HK-2 (cell line): ENCODE measurements around the gene ZCCHC8.
"Not testable (repeated sequence)": the region's sequence is repeated elsewhere in the genome, so short reads cannot be mapped to it uniquely, and the experiment has no call there.

Source experiments
- DNase-seq: peaks from one replicate; pipeline ENCODE4 v3.0.0-alpha.2; 2018; ENCODE audit not compliant: unreplicated experiment

ZCCHC8 gene

DNA sequence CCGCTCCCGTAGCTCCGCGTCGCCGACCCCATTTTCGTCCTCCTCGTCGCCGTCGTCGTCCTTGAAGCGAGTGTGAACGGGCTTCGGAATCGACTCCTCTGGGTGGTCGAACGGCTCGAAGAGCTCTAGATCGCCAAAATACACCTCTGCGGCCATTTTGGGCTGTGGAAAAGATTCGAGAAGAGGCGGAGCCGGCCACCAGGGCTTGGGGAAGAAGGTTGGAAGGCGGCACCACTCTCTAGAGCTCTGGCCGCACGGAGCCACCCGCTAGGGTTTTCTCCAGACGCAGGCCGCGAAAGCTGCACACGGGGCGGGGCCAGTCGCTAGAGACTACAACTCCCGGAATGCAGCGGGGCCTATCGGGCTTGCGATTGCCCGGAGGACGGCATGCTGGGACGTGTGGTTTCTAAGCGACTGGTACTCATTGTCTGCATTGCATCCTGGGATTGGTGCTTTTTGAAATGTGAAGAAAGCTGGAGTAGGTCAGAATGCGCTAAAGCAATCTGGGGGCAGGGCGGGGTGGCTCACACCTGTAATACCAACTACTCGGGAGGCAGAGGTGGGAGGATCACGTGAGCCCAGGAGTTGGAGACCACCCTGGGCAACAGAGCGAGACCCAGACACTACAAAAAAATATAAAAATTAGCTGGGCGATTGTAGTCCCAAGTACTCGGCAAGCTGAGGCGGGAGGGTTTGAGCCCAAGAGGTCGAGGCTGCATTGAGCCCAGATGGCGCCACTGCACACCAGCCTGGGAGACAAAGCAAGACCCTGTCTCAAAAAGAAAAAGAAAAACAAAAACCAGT, at the start of gene ZCCHC8:
TSS of gene ZCCHC8 (minus strand) at position 248 of the 804 bp plus-strand sequence. CDS start at position 156, 92 bp downstream.
- DNase-seq = peak; percentile 98

DNA sequence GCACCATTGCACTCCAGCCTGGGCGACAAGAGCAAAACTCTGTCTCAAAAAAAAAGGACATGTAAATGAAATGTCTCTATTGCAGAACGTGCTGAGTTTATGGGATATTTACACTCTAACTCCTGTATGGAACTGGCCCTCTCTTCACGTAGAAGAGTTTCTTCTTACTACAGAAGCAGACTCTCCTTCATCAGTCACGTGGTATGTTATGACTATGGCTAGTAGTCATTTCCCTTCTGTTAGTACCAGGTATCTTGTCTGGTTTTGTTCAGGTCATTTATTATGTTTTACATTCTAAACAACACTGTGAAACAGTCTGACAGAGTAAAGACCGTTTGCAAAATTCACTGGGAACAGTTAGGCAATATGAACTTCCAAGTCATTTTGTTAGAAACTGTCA, 46.6 kb upstream of the ZCCHC8 start:
- DNase-seq = no peak

DNA sequence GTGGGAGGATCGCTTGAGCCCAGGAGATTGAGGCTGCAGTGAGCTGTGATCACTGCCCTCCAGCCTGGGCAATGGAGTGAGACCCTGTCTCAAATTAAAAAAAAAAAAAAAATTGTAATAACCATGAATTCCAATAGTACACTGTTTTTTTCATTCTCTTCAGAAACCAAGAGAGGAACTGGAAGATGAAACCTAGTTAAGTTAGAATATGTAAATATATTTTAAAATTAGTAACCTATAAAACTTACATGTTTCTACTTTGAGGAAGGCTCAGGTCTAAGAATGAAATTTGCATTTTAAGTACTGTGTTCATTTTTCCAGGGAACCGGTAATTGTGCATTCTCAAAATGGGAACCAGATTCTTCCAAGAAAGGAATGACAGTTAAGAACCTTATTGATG, 45.1 kb upstream of the ZCCHC8 start:
- DNase-seq = no peak

DNA sequence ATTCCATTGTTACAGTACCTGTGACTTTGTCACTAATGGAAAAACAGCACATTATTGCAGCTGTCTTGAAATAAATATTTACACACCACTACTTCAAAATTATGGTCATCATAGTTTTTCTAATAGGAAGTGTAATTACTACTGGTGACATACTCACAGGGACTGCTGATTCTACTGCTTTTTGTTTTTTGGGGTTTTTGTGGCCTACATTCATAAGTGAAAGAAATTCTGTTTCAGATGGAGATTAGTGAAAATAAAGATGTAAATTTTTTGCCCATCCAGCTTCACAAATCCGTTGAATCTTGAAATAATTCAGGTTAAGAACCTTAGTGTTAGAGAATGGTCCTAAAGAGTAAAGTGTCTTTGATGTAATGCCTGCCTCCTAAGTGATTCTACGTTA, 43.8 kb upstream of the ZCCHC8 start:
- no peak for DNase-seq

DNA sequence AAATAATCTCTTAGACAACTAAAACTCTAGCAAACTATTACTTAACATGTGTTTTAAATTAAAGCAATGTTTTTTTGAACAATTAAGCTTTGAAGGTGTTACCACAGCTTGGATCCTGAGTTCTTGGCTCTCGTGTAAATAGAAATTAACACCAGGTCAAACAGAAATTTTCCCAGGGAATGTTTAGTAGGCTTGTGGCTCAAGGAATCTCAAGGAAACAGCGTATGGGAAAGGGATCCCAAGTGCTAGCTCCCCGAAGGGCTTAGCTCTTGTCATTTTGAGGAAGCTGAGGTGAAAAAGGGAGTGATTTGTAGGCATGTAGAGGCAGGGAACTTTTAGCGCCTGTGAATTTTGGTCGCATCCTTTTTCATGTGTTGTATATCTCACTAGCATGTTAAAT, 37.8 kb upstream of the ZCCHC8 start:
- no peak for DNase-seq

DNA sequence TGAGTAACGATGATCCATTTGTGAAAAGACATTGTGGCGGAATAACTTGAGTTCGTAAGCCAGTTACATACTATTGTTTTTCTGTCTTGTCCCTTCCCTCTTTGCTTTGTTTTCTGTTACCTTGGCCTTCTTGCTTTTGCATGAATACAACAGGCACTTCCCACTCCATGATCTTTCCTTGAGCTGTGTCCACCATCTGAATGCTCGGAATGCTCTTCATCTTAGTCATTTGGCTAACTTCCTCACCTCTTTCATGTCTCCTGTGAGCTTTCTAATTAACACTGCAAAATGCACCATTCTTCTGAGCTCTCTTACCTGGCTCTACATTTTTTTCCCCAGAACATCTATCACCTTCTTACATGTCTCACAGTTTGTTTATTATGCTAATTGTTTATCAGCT, 36.3 kb upstream of the ZCCHC8 start:
- no peak for DNase-seq

DNA sequence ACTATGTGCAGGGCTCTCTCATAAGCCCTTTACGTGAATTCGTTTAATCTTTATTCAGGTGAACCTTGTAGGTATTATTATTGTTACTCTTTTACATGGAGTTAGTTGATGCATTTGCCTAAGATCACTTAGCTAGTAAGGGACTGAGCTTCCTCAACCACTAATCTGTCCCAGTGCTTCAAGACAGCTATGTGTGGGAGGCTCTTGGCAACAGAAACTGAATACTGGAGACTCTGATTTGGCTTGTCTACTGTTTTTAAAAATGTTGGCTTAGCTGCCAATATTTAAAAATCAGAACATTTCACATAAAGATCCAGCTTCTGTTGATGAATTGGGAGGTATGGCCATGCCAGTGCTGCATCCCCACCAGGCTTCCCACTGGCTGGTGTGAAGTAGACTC, 33.1 kb upstream of the ZCCHC8 start:
- DNase-seq = no peak

DNA sequence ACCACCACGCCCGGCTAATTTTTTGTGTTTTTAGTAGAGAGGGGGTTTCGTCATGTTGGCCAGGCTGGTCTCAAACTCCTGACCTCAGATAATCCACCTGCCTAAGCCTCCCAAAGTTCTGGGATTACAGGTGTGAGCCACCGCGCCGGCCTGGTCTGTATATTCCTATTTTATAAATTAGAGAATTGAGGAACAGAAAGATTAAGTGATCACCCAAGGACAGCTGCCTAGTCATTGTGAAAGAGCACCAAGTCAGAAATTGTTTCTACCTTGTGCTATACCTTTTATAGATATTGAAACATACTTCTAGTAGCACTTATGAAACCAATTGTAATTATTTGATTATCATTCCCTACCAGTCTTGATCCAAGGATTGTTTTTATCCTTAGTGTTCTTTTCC, 28.3 kb upstream of the ZCCHC8 start:
- no peak for DNase-seq

DNA sequence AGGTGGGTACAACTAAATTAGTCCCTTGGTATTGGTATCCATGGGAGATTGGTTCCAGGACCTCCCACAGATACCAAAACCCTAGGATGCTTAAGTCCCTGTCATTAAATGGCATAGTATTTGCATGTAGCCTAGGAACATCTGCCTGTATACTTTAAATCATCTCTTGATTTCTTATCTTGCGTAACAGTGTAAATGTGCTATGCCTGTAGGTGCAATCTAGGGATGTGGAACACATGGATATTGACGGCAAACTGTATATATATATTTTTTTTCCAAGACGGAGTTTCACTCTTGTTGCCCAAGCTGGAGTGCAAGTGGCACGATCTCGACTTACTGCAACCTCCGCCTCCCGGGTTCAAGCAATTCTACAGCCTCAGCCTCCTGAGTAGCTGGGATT, 27.9 kb upstream of the ZCCHC8 start:
- no peak for DNase-seq

DNA sequence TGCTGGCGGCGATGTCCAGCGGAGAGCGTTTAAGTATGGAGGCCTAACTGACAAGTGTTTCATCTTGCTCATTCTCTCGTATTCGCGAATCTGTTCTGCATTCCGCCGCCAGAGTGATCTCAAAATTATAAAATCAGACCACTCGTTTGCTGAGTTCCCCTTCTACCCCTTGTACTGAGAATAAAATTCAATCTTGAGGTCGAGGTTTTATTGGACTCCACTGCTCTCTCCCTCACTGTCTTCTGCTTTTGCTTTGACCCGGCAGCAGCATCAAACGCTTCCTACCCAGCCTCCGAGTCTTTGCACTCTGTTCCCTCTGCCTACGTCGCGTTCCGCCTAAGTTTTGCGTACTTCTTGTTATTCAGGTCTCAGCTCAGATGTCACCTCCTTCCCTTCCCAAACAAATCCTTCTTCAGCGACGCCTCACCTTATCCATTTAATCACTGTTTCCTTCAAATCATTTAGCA, 26.8 kb upstream of the ZCCHC8 start:
- DNase-seq = no peak

DNA sequence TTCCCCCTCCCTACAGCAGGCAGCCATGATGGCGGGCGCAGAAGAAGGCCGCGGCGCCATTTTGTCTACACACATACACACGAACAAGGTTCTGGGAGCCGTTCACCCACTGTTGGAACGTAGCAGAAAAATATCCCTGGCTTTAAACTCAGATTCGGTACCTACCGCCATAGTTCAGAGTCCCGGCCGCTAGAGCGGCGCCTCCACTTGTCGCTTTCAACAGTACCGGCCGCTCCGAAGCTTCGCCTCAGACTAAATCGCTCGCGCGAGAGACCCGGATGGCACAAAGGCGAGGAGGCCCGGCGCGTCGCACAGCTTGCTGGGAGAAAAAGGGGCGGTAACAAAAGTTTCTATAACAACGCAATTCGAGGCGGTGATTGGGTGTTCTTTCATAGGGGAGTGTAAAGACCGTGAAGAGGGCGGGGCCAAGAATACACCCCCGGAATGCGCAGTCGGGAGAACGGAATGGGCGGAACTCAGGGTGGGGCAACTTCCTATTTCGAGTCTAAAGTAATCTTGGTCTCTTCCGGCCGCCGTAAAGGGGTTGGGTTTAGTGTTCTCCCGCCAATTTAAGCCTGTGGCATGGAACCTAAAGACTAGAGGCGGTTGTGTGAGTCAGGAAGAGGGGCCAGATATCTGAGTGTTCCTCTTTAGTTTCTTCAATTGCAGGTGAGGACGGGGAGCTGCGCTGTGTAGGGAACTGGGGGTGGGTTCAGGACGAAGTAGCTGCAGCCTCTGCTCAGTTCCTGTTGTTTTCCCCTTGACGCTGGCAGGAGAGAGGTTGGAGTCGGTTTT, 26.1 kb upstream of the ZCCHC8 start, which contains the start of the genes KNTC1 and RSRC2:
TSS of gene KNTC1 (plus strand) at position 567 of the 795 bp plus-strand sequence. CDS start 2,815 bp downstream, outside the sequence.
TSS of gene RSRC2 (minus strand) at position 254 of the 795 bp plus-strand sequence. CDS start at position 171, 83 bp downstream.
- DNase-seq = peak; percentile 97

DNA sequence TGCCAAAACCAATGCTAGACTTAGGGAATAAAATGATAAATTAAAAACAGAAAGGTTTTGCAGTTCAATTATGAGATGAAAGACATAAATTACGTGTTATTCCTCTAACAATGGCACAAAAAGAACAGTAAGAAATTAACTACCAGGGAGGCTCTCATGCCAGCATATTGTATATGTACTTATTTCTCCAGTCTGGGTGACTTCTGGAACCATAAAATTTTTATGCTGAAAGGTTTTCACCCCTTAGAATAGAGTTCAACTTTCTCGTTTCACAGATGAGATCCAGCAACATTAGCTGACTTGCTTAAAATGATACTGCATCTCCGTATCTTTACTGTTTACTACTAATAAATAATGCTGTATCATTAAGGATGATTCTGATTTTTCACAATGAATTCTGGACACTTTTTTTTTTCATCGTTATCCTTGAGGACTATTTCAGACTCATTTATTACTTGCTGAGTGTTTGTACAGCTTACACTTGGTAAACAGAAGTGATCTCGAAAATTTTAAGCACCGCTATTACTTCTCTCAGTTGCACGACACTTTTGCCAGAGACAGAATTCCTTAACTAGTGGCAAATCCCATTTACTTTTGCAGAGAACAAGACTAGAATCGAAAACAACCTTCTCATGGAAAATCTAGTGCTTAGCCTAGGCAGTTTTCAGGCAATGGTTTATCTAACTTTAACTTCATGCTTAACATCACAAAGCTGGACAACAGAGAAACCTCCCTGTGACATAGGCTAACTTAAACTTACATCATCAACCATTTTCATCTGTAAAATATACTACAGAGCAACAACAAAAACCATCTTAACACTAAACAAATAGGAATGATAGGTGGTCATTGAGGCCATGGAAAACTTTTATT, 23.4 kb upstream of the ZCCHC8 start:
- no peak for DNase-seq

DNA sequence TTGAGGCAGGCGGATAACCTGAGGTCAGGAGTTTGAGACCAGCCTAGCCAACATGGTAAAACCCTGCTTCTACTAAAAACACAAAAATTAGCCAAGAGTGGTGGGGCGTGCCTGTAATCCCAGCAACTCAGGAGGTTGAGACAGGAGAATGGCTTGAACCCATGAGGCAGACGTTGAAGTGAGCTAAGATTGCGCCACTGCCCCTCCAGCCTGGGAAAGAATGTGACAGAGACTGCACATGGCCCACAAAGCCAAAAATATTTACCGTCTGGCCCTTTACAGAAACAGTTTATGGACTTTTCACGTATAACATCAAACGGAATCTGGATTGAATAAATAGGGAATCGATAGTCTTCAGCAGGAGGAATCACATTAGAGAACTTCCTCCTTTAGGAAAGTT, 22.5 kb upstream of the ZCCHC8 start:
- no peak for DNase-seq

DNA sequence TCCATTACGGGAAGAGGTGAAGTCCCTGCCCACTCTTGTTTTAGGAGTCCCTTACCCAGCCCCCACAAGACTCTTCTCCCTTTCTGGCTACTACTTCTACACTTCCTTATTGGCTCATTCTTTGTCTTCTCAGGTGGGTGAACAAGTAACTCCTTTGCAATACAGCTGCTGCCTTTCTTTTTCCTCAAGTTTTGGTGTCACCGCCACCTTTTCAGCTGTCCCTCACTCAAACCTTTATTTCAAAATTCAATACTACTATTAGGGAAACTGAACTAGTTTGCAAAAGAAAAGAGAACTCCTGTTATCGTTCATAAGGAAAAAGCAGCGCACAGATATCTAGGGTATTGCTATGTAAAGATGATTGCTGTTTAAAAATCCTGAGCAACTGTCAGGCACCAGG, 19.9 kb upstream of the ZCCHC8 start:
- DNase-seq = no peak

DNA sequence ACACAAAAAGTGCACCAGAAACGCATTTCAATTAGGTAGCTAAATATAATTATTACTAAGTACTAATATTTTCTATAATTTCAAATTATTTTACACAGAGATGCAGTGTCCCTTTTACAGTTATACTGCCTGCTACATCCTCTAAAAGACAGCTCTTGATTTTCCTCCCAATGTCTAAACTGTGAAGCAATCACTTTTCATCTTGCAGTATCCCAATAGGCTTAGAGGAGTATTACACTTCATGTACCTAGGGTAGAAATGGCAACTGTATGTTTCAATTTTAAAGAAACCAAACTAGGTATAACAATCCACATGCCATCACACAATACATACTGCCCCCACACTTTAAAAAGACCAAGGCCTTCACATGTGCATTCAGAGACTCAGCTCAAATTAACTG, 18.7 kb upstream of the ZCCHC8 start:
- no peak for DNase-seq

DNA sequence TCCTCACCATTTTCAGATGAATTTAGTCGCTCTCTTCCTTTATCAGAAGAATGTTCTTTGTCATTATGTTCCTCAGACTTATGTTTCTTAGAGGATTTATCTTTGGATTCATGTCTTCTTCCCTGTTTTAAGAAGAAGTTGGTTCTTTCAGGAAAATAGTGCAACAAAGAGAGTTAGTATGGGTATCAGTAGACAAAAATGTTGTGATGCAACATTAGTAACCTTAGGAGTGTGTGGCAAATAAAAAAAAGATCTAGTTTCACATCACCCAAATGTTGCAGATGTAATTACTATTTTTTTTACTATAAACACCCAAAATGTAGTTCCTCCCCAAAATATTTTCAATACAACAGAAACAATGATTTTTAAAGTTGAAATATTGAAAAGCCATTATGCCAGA, 18.2 kb upstream of the ZCCHC8 start:
- no peak for DNase-seq

DNA sequence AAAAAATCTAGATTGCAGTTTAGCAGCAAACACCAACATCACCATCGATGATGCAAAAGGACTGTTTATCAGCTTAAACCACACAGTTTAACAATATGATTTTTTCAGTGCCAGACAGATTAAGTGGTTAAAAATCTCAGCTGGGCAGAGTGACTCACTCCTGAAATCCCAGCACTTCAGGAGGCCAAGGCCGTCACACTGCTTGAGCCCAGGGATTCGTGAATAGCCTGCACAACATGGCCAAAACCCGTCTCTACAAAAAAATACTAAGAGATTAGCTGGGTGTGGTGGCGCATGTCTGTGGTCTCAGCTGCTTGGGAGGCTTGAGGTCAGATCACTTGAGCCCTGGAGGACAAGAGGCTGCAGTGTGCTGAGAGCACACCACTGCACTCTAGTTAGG, 17.1 kb upstream of the ZCCHC8 start:
- peak; percentile 86 for DNase-seq

DNA sequence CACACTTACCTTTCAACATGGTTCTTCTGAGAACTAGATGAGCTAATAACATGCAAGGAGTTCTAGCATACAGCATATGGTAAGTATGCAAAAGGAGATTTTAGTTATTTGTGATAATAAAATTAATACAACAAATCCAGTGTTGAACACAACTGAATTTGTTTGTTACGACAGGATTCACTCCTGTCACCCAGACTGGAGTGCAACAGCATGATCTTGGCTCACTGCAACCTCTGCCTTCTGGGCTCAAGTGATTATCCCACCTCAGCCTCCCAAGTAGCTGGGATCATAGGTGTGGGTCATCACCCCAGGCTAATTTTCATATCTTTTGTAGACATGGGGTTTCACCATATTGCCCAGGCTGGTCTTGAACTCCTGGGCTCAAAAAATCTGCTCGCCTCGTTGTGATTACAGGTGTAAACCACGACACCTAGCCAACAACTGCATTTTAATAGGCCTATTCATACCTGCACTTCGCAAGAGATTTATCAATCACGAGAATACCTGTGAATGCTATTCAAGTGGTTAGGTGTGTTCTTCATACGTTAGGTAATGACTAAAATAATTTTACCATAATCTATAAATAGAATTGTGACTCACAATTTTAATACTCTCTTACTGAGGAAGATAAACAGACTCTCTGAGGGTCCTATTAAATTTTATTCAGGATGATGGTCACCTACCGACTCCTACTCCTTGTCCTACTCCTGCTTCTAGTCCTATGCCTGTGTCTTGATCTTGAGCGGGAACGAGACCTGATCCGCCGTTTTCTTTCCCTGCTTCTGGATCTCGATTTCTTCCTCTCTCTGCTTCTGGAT, 16.0 kb upstream of the ZCCHC8 start:
- no peak for DNase-seq

DNA sequence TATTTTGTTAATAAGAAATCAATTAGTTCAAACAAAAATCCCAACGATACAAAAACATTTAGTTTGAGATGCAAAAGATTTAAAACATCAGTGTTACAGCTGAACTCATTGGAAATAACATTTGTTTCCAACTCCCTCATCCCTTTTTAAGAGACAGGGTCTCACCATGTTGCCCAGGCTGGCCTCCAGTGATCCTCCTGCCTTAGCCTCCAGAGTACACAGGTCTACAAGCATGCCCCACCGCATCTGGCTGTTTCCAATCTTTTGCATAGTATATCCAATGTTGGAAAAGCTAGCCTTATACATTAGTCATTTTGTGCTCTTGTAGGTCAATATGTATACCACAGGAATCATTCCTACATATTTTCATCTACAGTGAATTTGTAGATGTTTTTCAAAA, 14.5 kb upstream of the ZCCHC8 start:
- no peak for DNase-seq

DNA sequence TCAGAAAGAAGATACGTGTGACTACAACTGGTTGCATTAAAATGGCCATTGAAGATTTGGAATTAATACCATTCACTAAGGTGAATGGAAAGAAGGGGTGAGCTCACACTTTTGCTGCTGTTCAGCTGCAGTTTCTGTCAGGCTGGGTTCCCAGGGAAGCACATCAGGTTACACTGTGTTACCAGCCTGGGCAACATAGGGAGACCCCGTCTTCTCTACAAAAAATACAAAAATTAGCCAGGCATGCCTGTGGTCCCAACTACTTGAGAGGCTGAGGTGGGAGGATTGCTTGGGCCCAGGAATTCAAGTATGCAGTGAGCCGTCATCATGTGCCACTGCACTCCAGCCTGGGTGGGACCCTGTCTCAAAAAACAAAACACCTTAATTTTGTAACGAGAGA, 12.9 kb upstream of the ZCCHC8 start:
- no peak for DNase-seq

DNA sequence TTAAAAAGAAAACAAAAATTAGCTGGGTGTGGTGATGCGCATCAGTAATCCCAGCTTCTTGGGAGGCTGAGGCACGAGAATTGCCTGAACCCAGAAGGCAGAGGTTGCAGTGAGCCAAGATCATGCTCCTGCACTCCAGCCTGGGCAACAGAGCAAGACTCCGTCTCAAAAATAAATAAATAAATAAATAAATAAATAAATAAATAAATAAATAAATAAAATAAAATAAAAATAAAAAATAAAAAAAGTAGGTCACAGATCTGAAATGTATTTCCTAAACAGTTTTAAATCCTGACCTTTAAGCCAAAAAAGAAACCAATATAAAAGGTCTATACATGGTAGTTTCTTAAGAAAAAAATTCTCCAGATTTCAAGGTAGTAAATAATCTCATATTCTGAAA, 12.3 kb upstream of the ZCCHC8 start:
- not testable (repeated sequence) for DNase-seq
